PC-3 (cell line): ENCODE data around the gene ABHD18.
A peak's percentile ranks its signal among the peaks of the same experiment; 100 is the strongest.

Source experiments
- EZH2phosphoT487 ChIP-seq: fragments of 300-600 bp; sonication (generic); IDR thresholded peaks from 2 replicates; pipeline ENCODE4 v1.6.1; 2018; ENCODE audit warnings: mild to moderate bottlenecking, antibody characterized with exemption, low read length, borderline replicate concordance
- TF ChIP-seq, protein P1 (sequence below): fragments of 300-600 bp; sonication (generic); conservative IDR thresholded peaks from 2 replicates; pipeline ENCODE4 v1.5.1; 2017; ENCODE audit warnings: antibody characterized with exemption, low read depth, mild to moderate bottlenecking, low read length

DNA sequence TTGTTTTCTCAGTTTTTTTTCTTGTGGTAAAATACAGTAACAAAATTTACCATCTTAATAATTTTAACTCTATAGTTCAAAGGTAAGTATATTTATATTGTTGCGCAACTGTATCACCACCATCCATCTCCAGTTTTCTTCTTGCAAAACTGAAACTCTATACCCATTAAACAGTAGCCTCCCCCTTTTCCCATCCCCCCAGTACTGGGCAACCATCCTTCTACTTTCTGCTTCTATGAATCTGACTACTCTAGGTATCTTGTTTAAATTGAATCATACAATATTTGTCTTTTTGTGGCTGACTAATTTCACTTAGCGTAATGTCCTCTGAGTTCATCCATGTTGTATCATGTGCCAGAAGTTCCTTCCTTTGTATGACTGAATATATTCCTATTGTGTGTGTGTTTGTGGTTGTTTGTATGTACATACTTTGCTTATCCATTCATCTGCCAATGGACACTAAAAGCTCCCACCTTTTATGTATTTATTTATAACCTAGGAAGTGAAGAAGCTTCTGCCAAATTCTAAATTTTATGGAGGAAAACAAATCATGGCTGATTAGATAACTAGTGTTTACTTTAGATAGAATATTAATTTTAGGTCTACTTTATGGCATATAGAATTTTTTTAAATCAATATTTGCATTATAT lies 10.0 kb downstream of the ABHD18 start:
- TF ChIP-seq EZH2phosphoT487, result 0 out of 2 replicates have a peak, but pooled peaks have one; percentile 30
- TF ChIP-seq, protein P1, sequence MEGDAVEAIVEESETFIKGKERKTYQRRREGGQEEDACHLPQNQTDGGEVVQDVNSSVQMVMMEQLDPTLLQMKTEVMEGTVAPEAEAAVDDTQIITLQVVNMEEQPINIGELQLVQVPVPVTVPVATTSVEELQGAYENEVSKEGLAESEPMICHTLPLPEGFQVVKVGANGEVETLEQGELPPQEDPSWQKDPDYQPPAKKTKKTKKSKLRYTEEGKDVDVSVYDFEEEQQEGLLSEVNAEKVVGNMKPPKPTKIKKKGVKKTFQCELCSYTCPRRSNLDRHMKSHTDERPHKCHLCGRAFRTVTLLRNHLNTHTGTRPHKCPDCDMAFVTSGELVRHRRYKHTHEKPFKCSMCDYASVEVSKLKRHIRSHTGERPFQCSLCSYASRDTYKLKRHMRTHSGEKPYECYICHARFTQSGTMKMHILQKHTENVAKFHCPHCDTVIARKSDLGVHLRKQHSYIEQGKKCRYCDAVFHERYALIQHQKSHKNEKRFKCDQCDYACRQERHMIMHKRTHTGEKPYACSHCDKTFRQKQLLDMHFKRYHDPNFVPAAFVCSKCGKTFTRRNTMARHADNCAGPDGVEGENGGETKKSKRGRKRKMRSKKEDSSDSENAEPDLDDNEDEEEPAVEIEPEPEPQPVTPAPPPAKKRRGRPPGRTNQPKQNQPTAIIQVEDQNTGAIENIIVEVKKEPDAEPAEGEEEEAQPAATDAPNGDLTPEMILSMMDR, result no peak
